ENCODE results near the gene PNCK.

DNA sequence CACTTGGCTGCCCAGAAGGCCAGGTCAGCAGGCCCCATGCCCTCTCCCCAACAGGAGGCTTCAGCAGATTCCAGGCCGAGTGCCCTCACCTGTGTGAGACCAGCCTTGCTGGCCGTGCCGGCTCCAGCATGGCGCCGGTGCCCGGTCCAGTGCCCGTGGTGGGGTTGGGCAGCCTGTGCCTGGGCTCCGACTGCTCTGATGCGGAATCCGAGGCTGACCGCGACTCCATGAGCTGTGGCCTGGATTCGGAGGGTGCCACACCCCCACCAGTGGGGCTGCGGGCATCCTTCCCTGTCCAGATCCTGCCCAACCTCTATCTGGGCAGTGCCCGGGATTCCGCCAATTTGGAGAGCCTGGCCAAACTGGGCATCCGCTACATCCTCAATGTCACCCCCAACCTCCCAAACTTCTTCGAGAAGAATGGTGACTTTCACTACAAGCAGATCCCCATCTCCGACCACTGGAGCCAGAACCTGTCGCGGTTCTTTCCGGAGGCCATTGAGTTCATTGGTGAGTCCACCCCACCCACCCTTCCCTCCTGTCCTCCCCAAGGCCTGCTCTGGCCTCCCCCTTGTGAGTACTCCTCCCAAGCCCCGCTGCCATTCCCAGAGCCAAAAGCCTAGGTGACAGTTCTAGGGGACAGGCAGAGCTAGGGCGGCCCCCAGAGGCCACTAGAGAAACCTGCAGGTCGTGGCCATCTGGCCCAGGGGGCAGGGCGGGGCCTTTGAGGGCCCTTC is 24.3 kb downstream of the PNCK start:
- TF ChIP-seq, protein P1, sequence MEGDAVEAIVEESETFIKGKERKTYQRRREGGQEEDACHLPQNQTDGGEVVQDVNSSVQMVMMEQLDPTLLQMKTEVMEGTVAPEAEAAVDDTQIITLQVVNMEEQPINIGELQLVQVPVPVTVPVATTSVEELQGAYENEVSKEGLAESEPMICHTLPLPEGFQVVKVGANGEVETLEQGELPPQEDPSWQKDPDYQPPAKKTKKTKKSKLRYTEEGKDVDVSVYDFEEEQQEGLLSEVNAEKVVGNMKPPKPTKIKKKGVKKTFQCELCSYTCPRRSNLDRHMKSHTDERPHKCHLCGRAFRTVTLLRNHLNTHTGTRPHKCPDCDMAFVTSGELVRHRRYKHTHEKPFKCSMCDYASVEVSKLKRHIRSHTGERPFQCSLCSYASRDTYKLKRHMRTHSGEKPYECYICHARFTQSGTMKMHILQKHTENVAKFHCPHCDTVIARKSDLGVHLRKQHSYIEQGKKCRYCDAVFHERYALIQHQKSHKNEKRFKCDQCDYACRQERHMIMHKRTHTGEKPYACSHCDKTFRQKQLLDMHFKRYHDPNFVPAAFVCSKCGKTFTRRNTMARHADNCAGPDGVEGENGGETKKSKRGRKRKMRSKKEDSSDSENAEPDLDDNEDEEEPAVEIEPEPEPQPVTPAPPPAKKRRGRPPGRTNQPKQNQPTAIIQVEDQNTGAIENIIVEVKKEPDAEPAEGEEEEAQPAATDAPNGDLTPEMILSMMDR (IDR thresholded peaks at IDR 0.05) = no peak
- no peak for TF ChIP-seq POLR2A (IDR thresholded peaks at IDR 0.05)
